WERI-Rb-1 (cell line): ENCODE results near the gene DPP8.
"Not testable (repeated sequence)": the region's sequence is repeated elsewhere in the genome, so short reads cannot be mapped to it uniquely, and the experiment has no call there.

Experiments
- DNase-seq: peaks from one replicate; pipeline ENCODE4 v3.0.0-alpha.2; 2020
- H3K27ac ChIP-seq: fragments of 250-450 bp; sonication (Bioruptor Pico); 2 replicates; pipeline ENCODE4 v1.5.1; 2020; ENCODE audit warnings: mild to moderate bottlenecking, moderate library complexity
- H3K27me3 ChIP-seq: fragments of 250-450 bp; sonication (Bioruptor Pico); 2 replicates; pipeline ENCODE4 v1.5.1; 2021; ENCODE audit warnings: mild to moderate bottlenecking, low read depth, moderate library complexity; ENCODE audit not compliant: insufficient read depth, severe bottlenecking
- H3K36me3 ChIP-seq: fragments of 250-450 bp; sonication (Bioruptor Pico); 2 replicates; pipeline ENCODE4 v1.5.1; 2020; ENCODE audit warnings: mild to moderate bottlenecking, moderate library complexity
- H3K4me3 ChIP-seq: 2 replicates; pipeline ENCODE4 v1.5.1; 2011; ENCODE audit warnings: low read depth, mild to moderate bottlenecking, control low read depth, low read length
- H3K9me3 ChIP-seq: fragments of 250-450 bp; sonication (Bioruptor Pico); 2 replicates; pipeline ENCODE4 v1.5.1; 2021; ENCODE audit warnings: mild to moderate bottlenecking, moderate library complexity; ENCODE audit not compliant: severe bottlenecking
- CTCF ChIP-seq: IDR thresholded peaks from 2 replicates; pipeline ENCODE4 v1.5.1; 2011; ENCODE audit warnings: low read depth, mild to moderate bottlenecking, control low read depth, inconsistent platforms, low read length

Gene DPP8

GRCh38 chr15:65494076-65494475, 23.4 kb downstream of the DPP8 start:
- TF ChIP-seq CTCF: no peak
- Histone ChIP-seq H3K27me3 (no peaks in the 10 kb centered on the region), H3K36me3 (peaks cover 59% of the 10 kb centered on the region), H3K9me3 (no peaks in the 10 kb centered on the region), H3K4me3 (no peak overlapping the region), H3K27ac (no peak overlapping the region)
- DNase-seq: no peak

GRCh38 chr15:65484876-65485275, 32.6 kb downstream of the DPP8 start:
- Histone ChIP-seq H3K27ac (no peak overlapping the region), H3K4me3 (no peak overlapping the region), H3K36me3 (peaks cover 50% of the 10 kb centered on the region), H3K27me3 (no peaks in the 10 kb centered on the region), H3K9me3 (no peaks in the 10 kb centered on the region)
- TF ChIP-seq CTCF: no peak
- DNase-seq: no peak

GRCh38 chr15:65476903-65477302, 40.6 kb downstream of the DPP8 start:
- Histone ChIP-seq H3K36me3 (peaks cover 52% of the 10 kb centered on the region), H3K4me3 (no peak overlapping the region), H3K9me3 (no peaks in the 10 kb centered on the region), H3K27me3 (no peaks in the 10 kb centered on the region), H3K27ac (no peak overlapping the region)
- TF ChIP-seq CTCF: no peak
- DNase-seq: no peak

- DNase-seq: no peak
- Histone ChIP-seq H3K27me3 (no peaks in the 10 kb centered on the region), H3K36me3 (peaks cover 45% of the 10 kb centered on the region), H3K9me3 (no peaks in the 10 kb centered on the region), H3K4me3 (no peak overlapping the region), H3K27ac (no peak overlapping the region)
- TF ChIP-seq CTCF: no peak
Measured at GRCh38 chr15:65470866-65471265, 46.6 kb downstream of the DPP8 start.

GRCh38 chr15:65468229-65468909, 49.1 kb downstream of the DPP8 start:
- no peak overlapping the region for H3K27ac ChIP-seq
- peaks cover 57% of the 10 kb centered on the region for H3K36me3 ChIP-seq
- no peak for TF ChIP-seq CTCF
- no peak for DNase-seq
- no peaks in the 10 kb centered on the region for H3K27me3 ChIP-seq
- no peaks in the 10 kb centered on the region for H3K9me3 ChIP-seq
- no peak overlapping the region for H3K4me3 ChIP-seq

- peaks cover 56% of the 10 kb centered on the region for H3K36me3 ChIP-seq
- no peak for DNase-seq
Measured at GRCh38 chr15:65466901-65467300, 50.6 kb downstream of the DPP8 start.

GRCh38 chr15:65463096-65463495, 54.4 kb downstream of the DPP8 start:
- H3K27me3 ChIP-seq, H3K27ac ChIP-seq, H3K9me3 ChIP-seq, DNase-seq, H3K4me3 ChIP-seq: not testable (repeated sequence)
- H3K36me3 ChIP-seq: peaks cover 67% of the 10 kb centered on the region

More at GRCh38 chr15:65466901-65467300, 50.6 kb downstream of the DPP8 start:
- H3K27me3 ChIP-seq: no peaks in the 10 kb centered on the region
- no peak overlapping the region for H3K4me3 ChIP-seq
- no peak for TF ChIP-seq CTCF
- H3K9me3 ChIP-seq: no peaks in the 10 kb centered on the region
- no peak overlapping the region for H3K27ac ChIP-seq
